ENCODE measurements around the gene MED27.

- TF ChIP-seq, protein P1, sequence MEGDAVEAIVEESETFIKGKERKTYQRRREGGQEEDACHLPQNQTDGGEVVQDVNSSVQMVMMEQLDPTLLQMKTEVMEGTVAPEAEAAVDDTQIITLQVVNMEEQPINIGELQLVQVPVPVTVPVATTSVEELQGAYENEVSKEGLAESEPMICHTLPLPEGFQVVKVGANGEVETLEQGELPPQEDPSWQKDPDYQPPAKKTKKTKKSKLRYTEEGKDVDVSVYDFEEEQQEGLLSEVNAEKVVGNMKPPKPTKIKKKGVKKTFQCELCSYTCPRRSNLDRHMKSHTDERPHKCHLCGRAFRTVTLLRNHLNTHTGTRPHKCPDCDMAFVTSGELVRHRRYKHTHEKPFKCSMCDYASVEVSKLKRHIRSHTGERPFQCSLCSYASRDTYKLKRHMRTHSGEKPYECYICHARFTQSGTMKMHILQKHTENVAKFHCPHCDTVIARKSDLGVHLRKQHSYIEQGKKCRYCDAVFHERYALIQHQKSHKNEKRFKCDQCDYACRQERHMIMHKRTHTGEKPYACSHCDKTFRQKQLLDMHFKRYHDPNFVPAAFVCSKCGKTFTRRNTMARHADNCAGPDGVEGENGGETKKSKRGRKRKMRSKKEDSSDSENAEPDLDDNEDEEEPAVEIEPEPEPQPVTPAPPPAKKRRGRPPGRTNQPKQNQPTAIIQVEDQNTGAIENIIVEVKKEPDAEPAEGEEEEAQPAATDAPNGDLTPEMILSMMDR (IDR thresholded peaks at IDR 0.05; ENCODE audit: poor library complexity): no peak
- TF ChIP-seq EZH2phosphoT487 (IDR thresholded peaks at IDR 0.05; ENCODE audit: low read depth, severe bottlenecking, unreplicated experiment): no peak
- TF ChIP-seq EZH2 (IDR thresholded peaks at IDR 0.05; ENCODE audit: borderline replicate concordance): no peak
These were observed 79.7 kb downstream of the MED27 start for GRCh38 chr9:131999692-132000551.

All from hepatocyte (in vitro differentiated cells).